Memory B cell (primary cell): Measurements from ENCODE around the gene TMEM223.
"Not testable (repeated sequence)": the region's sequence is repeated elsewhere in the genome, so short reads cannot be mapped to it uniquely, and the experiment has no call there.

Source experiments
- ATAC-seq: fragments of 150-1000 bp; cut with Tn5 transposase; 2 replicates; pipeline ENCODE4 v1.10.0; 2021; ENCODE audit warnings: low read depth, mild to moderate bottlenecking, moderate library complexity
- DNase-seq, 2 donors: peaks; one replicate each; pipeline ENCODE4 v3.0.0; 2022; ENCODE audit warnings: low spot score in 2 of 2
- H3K27ac Mint-ChIP-seq: one replicate; pipeline ENCODE4 v1.8.0; 2022; ENCODE audit warnings: mild to moderate bottlenecking, moderate library complexity, mixed read lengths
- H3K27me3 Mint-ChIP-seq: one replicate; pipeline ENCODE4 v1.8.0; 2022; ENCODE audit warnings: mixed read lengths
- H3K36me3 Mint-ChIP-seq: one replicate; pipeline ENCODE4 v1.8.0; 2022; ENCODE audit warnings: mild to moderate bottlenecking, mixed read lengths
- H3K4me1 Mint-ChIP-seq: one replicate; pipeline ENCODE4 v1.8.0; 2022; ENCODE audit warnings: mixed read lengths
- H3K4me3 Mint-ChIP-seq: one replicate; pipeline ENCODE4 v1.8.0; 2022; ENCODE audit warnings: mild to moderate bottlenecking, moderate library complexity, mixed read lengths
- H3K9me3 Mint-ChIP-seq: one replicate; pipeline ENCODE4 v1.8.0; 2022; ENCODE audit warnings: mixed read lengths

TMEM223 gene

DNA sequence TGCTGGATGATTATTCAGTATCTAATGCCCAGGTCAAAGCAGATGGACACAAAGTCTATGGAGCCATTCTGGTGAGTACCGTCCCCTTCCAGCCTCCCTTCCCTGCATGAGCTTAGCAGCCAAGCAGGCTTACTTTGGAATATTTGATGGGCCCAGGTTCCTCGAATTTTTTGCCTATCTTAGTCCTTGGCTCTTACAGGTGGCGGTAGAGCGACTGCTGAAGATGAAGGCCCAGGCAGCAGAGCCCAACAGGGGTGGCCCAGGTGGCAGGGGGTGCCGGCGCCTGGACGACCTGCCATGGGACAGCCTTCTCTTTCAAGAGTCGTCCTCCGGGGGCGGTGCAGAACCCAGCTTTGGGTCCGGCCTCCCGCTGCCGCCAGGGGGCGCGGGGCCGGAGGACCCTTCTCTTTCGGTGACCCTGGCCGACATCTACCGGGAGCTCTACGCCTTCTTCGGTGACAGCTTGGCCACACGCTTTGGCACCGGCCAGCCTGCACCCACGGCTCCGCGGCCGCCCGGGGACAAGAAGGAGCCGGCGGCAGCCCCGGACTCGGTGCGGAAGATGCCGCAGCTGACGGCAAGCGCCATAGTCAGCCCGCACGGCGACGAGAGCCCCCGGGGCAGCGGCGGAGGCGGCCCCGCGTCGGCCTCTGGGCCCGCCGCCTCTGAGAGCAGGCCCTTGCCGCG, 5.3 kb downstream of the TMEM223 start:
- no peaks in the 10 kb centered on the region for H3K9me3 Mint-ChIP-seq
- H3K27me3 Mint-ChIP-seq: no peaks in the 10 kb centered on the region
- ATAC-seq (peak; percentile 71), DNase-seq (peak; percentile 90)
- H3K36me3 Mint-ChIP-seq: peaks cover 2% of the 10 kb centered on the region
- peaks cover 28% of the 10 kb centered on the region for H3K4me1 Mint-ChIP-seq
- H3K27ac Mint-ChIP-seq: peak overlapping the region; percentile 96
- peak overlapping the region; percentile 85 for H3K4me3 Mint-ChIP-seq

DNA sequence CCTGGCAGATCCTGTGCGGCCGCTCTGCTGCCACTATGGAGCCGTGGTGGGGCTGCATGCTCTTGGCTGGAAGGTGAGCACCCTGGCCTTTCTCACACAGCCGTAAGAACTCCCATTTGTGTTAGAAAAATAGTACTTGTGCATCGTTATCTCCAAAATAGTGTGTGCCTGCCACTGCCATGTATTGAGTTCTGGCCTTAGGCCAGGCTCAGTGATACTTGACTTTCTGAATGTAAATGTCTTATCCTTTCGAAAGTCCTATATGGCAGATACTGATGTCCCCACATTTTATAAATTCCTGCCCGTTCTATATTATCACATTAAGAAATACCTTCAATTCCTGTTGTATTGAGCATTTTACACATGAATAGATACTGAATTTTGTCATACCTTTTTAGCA, 9.1 kb downstream of the TMEM223 start:
- Mint-ChIP-seq H3K27me3 (no peaks in the 10 kb centered on the region), H3K9me3 (no peaks in the 10 kb centered on the region), H3K27ac (no peak overlapping the region), H3K36me3 (no peaks in the 10 kb centered on the region), H3K4me1 (peaks cover 5% of the 10 kb centered on the region), H3K4me3 (no peak overlapping the region)
- DNase-seq: no peak
- ATAC-seq: no peak

DNA sequence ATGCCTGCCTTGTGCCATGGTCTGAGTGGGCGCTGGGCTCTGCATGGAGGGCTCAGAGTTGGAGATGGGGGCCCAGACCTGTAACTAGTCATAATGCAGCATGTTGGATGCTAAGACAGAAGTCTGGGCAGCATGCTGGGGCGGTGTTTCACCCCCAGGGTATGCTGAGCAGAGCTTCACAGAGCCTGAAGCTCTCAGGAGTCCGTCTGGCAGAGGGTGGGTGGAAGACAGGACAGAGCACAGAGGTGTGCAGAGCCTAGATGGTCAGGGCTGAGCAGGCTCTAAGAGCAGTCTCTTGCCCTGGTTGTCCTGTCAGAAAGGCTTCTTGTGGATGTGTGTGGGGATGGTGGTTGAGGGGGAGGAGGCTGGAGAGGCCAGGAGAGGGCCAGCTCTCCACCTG, 13.4 kb downstream of the TMEM223 start:
- H3K27ac Mint-ChIP-seq: no peak overlapping the region
- no peak for ATAC-seq
- no peak for DNase-seq
- H3K27me3 Mint-ChIP-seq: no peaks in the 10 kb centered on the region
- peaks cover 3% of the 10 kb centered on the region for H3K4me1 Mint-ChIP-seq
- no peaks in the 10 kb centered on the region for H3K9me3 Mint-ChIP-seq
- peaks cover 4% of the 10 kb centered on the region for H3K36me3 Mint-ChIP-seq
- no peak overlapping the region for H3K4me3 Mint-ChIP-seq

GRCh38 chr11:62777389-62777788, 14.4 kb downstream of the TMEM223 start:
- H3K4me1 Mint-ChIP-seq: peaks cover 3% of the 10 kb centered on the region
- H3K27me3 Mint-ChIP-seq: no peaks in the 10 kb centered on the region
- peaks cover 4% of the 10 kb centered on the region for H3K36me3 Mint-ChIP-seq
- H3K4me3 Mint-ChIP-seq: no peak overlapping the region
- ATAC-seq (no peak), DNase-seq (no peak)
- no peaks in the 10 kb centered on the region for H3K9me3 Mint-ChIP-seq
- H3K27ac Mint-ChIP-seq: no peak overlapping the region

DNA sequence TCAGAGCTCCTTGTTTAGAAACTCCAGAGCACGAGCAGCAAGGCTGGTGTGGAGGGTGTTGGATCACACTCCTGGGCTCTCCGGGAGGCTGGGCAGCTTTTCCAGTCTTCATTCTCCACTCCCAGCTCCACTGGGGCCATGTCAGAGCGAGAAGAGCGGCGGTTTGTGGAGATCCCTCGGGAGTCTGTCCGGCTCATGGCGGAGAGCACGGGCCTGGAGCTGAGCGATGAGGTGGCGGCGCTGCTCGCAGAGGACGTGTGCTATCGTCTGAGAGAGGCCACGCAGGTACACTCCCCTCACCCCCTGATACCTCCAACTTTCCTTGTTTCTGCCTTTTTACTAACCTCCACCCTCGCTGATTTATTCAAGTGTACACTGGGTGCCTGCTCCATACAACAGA, 16.2 kb downstream of the TMEM223 start:
- H3K4me3 Mint-ChIP-seq: no peak overlapping the region
- H3K27ac Mint-ChIP-seq: no peak overlapping the region
- H3K4me1 Mint-ChIP-seq: peaks cover 10% of the 10 kb centered on the region
- H3K9me3 Mint-ChIP-seq: no peaks in the 10 kb centered on the region
- peaks cover 4% of the 10 kb centered on the region for H3K36me3 Mint-ChIP-seq
- DNase-seq (no peak), ATAC-seq (no peak)
- no peaks in the 10 kb centered on the region for H3K27me3 Mint-ChIP-seq

DNA sequence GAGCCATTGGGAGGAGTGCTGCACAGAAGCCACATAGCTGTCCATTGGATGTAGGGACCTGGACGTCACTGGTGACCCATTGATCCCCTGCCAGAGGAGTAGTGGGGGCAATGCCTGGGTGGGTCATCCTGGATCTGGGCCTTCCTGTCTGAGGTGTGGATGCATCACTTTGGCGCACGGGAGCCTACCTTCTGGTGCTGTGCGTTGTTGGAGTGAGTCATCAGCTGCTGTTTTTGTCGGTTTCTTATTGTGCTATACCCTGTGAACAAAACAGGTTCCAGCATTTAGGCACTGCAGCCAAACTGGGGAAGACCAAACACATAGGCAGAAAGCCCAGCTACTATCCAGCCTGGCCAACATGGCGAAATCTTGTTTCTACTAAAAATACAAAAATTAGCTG, 17.4 kb downstream of the TMEM223 start:
- ATAC-seq (no peak), DNase-seq (no peak)
- Mint-ChIP-seq H3K4me1 (peaks cover 17% of the 10 kb centered on the region), H3K4me3 (no peak overlapping the region), H3K27me3 (no peaks in the 10 kb centered on the region), H3K9me3 (no peaks in the 10 kb centered on the region), H3K27ac (no peak overlapping the region), H3K36me3 (peaks cover 4% of the 10 kb centered on the region)

DNA sequence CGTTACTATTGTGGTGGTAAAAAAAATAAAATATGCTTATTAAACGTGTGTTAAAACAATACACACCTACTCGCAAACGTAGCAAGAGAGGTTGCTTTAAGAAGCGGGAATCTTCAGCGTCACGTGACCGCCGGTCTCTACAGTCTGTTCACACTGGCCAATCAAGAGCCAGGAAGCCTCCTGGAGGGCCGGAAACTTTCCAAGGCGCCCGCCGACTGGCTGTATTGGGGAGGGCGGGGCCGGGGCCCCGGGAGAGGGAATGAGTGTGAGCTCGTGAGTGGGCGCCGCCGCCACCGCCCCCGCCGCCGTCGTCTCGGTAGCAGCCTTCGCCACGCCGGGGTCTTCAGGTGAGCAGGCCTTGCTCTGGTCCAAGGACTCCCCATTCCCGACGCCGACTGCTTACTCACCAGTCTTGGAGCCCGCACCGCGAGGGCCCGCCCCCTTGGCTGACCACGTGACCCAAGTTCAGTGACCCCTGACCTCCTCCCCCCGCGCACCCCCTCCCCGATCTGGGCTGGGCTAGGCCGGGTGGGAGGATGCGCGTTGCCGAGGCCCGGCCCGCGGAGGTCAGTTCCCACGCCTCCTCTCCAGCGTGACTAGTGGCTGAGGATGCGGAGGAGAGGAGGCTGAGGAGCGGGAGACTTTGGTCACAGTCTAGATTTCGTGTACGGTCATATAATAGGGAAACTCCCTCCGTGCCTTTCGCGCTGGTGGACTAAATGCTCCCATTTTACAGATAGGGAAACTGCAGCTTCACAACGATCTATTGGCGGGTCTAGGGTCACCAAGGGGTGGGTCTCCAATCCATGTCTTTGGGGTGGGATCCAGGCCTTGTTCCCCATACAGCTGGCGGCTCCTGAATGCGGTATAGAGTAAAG, 20.4 kb downstream of the TMEM223 start, which contains the start of gene TAF6L:
Gene TAF6L (plus strand): TSS at position 253 of the 878 bp plus-strand sequence. CDS start 4,388 bp downstream, outside the sequence.
- Mint-ChIP-seq H3K4me3 (peak within 1 kb of the TSS; percentile 97), H3K27me3 (no peaks in the 10 kb centered on the region), H3K36me3 (peaks cover 4% of the 10 kb centered on the region), H3K4me1 (peaks cover 17% of the 10 kb centered on the region), H3K27ac (peak within 1 kb of the TSS; percentile 97), H3K9me3 (no peaks in the 10 kb centered on the region)
- ATAC-seq: peak; percentile 77
- DNase-seq: peak; percentile 66 to 69

GRCh38 chr11:62770778-62771143, 21.0 kb downstream of the TMEM223 start:
- DNase-seq (no peak), ATAC-seq (no peak)
- Mint-ChIP-seq H3K4me3 (peak overlapping the region; percentile 97), H3K27ac (peak overlapping the region; percentile 97), H3K36me3 (peaks cover 8% of the 10 kb centered on the region), H3K4me1 (peaks cover 17% of the 10 kb centered on the region), H3K9me3 (no peaks in the 10 kb centered on the region), H3K27me3 (no peaks in the 10 kb centered on the region)

DNA sequence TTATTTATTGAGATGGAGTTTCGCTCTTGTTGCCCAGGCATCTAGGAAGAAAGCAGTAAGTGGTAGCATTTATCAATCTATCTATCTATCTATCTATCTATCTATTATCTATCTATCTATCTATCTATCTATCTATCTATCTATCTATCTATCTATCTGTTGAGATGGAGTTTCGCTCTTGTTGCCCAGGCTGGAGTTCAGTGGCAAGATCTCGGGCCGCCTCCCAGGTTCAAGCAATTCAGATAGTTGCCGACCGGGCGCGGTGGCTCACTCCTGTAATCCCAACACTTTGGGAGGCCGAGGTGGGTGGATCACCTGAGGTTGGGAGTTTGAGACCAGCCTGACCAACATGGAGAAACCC, 31.0 kb downstream of the TMEM223 start:
- peak overlapping the region; percentile 96 for H3K4me3 Mint-ChIP-seq
- peak overlapping the region; percentile 90 for H3K27ac Mint-ChIP-seq
- H3K36me3 Mint-ChIP-seq, H3K9me3 Mint-ChIP-seq, ATAC-seq, H3K27me3 Mint-ChIP-seq, DNase-seq: not testable (repeated sequence)
- peaks cover 11% of the 10 kb centered on the region for H3K4me1 Mint-ChIP-seq

GRCh38 chr11:62757846-62758788, 33.7 kb downstream of the TMEM223 start:
- ATAC-seq: no peak
- Mint-ChIP-seq H3K27me3 (no peaks in the 10 kb centered on the region), H3K4me1 (peaks cover 13% of the 10 kb centered on the region), H3K9me3 (no peaks in the 10 kb centered on the region), H3K27ac (no peak overlapping the region), H3K36me3 (peaks cover 3% of the 10 kb centered on the region), H3K4me3 (no peak overlapping the region)
- DNase-seq: no peak

DNA sequence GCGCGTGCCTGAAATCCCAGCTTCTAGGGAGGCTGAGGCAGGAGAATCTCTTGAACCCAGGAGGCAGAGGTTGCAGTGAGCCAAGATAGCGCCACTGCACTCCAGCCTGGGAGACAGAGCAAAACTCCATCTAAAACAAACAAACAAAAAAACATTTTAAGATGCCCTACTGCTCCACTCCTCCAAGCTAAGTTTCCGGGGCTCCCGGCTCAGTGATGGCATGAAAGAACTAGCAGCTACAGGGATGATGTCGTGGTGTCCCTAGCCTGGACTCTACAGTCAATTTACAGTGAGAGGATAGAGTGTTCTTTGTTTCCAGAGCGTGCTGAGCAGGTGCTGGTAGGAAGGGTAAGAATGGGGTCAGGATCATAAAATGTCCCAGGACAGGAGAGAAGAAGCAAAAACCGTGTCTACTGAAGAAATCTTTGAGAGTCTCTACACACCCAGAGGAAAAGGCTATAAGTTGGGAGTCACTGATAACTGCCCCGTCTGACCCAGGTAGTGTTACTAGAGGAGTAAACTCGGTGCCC, 36.7 kb downstream of the TMEM223 start:
- no peaks in the 10 kb centered on the region for H3K27me3 Mint-ChIP-seq
- no peaks in the 10 kb centered on the region for H3K9me3 Mint-ChIP-seq
- peaks cover 8% of the 10 kb centered on the region for H3K4me1 Mint-ChIP-seq
- peaks cover 4% of the 10 kb centered on the region for H3K36me3 Mint-ChIP-seq
- peak overlapping the region; percentile 38 for H3K4me3 Mint-ChIP-seq
- DNase-seq (no peak), ATAC-seq (no peak)
- H3K27ac Mint-ChIP-seq: peak overlapping the region; percentile 1

GRCh38 chr11:62753736-62754603, 37.8 kb downstream of the TMEM223 start, which contains the start of gene ZBTB3:
ZBTB3 (minus strand) TSS chr11:62754160; CDS start chr11:62753664, 496 bp downstream.
- Mint-ChIP-seq H3K4me1 (peaks cover 10% of the 10 kb centered on the region), H3K9me3 (no peaks in the 10 kb centered on the region), H3K27me3 (no peaks in the 10 kb centered on the region), H3K36me3 (peaks cover 7% of the 10 kb centered on the region), H3K4me3 (peak within 1 kb of the TSS; percentile 95), H3K27ac (peak within 1 kb of the TSS; percentile 90)
- DNase-seq: peak; percentile 93 to 98
- peak; percentile 92 for ATAC-seq
